ENCODE measurements around the gene UBE2N.
"Not testable (repeated sequence)": the region's sequence is repeated elsewhere in the genome, so short reads cannot be mapped to it uniquely, and the experiment has no call there.

Gene UBE2N

GRCh38 chr12:93441081-93441616, 598 bp downstream of the UBE2N start:
- TF ChIP-seq CTCF (IDR thresholded peaks at IDR 0.05): no peak
- H2AFZ ChIP-seq: peak overlapping the region; percentile 86
- H3K79me2 ChIP-seq: peaks cover 39% of the 10 kb centered on the region
- H3K36me3 ChIP-seq (ENCODE audit: control insufficient read depth, insufficient read depth, low read length): no peaks in the 10 kb centered on the region
- H3K4me1 ChIP-seq: peaks cover 3% of the 10 kb centered on the region
- H3K27ac ChIP-seq: peak overlapping the region; percentile 80
- H3K27me3 ChIP-seq (ENCODE audit: control insufficient read depth, insufficient read depth, low read length): no peaks in the 10 kb centered on the region
- H3K9ac ChIP-seq: peak overlapping the region; percentile 73
- peak overlapping the region; percentile 80 for H3K4me3 ChIP-seq (ENCODE audit: low read depth, low read length)
- H3K9me3 ChIP-seq (ENCODE audit: control insufficient read depth, low read length): no peaks in the 10 kb centered on the region
- H3K4me2 ChIP-seq (ENCODE audit: low read length): peak overlapping the region; percentile 79

- Histone ChIP-seq H3K4me2 (ENCODE audit: low read length) (peak overlapping the region; percentile 79), H3K9me3 (ENCODE audit: control insufficient read depth, low read length) (no peaks in the 10 kb centered on the region), H3K9ac (peak overlapping the region; percentile 73), H3K79me2 (peaks cover 45% of the 10 kb centered on the region), H3K36me3 (ENCODE audit: control insufficient read depth, insufficient read depth, low read length) (no peaks in the 10 kb centered on the region), H2AFZ (no peak overlapping the region), H3K4me1 (peaks cover 3% of the 10 kb centered on the region), H3K27ac (no peak overlapping the region), H3K27me3 (ENCODE audit: control insufficient read depth, insufficient read depth, low read length) (no peaks in the 10 kb centered on the region), H3K4me3 (ENCODE audit: low read depth, low read length) (peak overlapping the region; percentile 80)
- TF ChIP-seq CTCF (IDR thresholded peaks at IDR 0.05): no peak
Observed at GRCh38 chr12:93440043-93440835, 1.5 kb downstream of the UBE2N start.

GRCh38 chr12:93438266-93439050, 3.3 kb downstream of the UBE2N start:
- Histone ChIP-seq H3K4me1 (peaks cover 3% of the 10 kb centered on the region), H3K4me3 (ENCODE audit: low read depth, low read length) (no peak overlapping the region), H3K27ac (no peak overlapping the region), H3K27me3 (ENCODE audit: control insufficient read depth, insufficient read depth, low read length) (no peaks in the 10 kb centered on the region), H3K4me2 (ENCODE audit: low read length) (no peak overlapping the region), H3K36me3 (ENCODE audit: control insufficient read depth, insufficient read depth, low read length) (no peaks in the 10 kb centered on the region), H2AFZ (no peak overlapping the region), H3K9ac (no peak overlapping the region), H3K79me2 (peaks cover 55% of the 10 kb centered on the region), H3K9me3 (ENCODE audit: control insufficient read depth, low read length) (no peaks in the 10 kb centered on the region)
- no peak for TF ChIP-seq CTCF (IDR thresholded peaks at IDR 0.05)

GRCh38 chr12:93434256-93434865, 7.4 kb downstream of the UBE2N start:
- no peak overlapping the region for H3K4me3 ChIP-seq (ENCODE audit: low read depth, low read length)
- H3K9ac ChIP-seq: no peak overlapping the region
- no peak for TF ChIP-seq CTCF (IDR thresholded peaks at IDR 0.05)
- H3K9me3 ChIP-seq (ENCODE audit: control insufficient read depth, low read length): no peaks in the 10 kb centered on the region
- peaks cover 67% of the 10 kb centered on the region for H3K79me2 ChIP-seq
- H3K27ac ChIP-seq: no peak overlapping the region
- no peak overlapping the region for H3K4me2 ChIP-seq (ENCODE audit: low read length)
- no peaks in the 10 kb centered on the region for H3K27me3 ChIP-seq (ENCODE audit: control insufficient read depth, insufficient read depth, low read length)
- no peaks in the 10 kb centered on the region for H3K4me1 ChIP-seq
- H3K36me3 ChIP-seq (ENCODE audit: control insufficient read depth, insufficient read depth, low read length): no peaks in the 10 kb centered on the region
- no peak overlapping the region for H2AFZ ChIP-seq

GRCh38 chr12:93432031-93432430, 9.7 kb downstream of the UBE2N start:
- H3K4me2 ChIP-seq (ENCODE audit: low read length); H3K4me3 ChIP-seq (ENCODE audit: low read depth, low read length); H3K27me3 ChIP-seq (ENCODE audit: control insufficient read depth, insufficient read depth, low read length); H3K36me3 ChIP-seq (ENCODE audit: control insufficient read depth, insufficient read depth, low read length); H3K9ac ChIP-seq; H3K27ac ChIP-seq; H3K4me1 ChIP-seq; H2AFZ ChIP-seq; H3K9me3 ChIP-seq (ENCODE audit: control insufficient read depth, low read length): not testable (repeated sequence)
- H3K79me2 ChIP-seq: peaks cover 50% of the 10 kb centered on the region
